Stimulated activated CD4-positive, alpha-beta T cell treated with anti-CD3 and anti-CD28 coated beads, Interleukin-4, amount 100 ng/mL, for 24 hours (primary cell): ENCODE measurements around the gene UIMC1.
"Not testable (repeated sequence)": the region's sequence is repeated elsewhere in the genome, so short reads cannot be mapped to it uniquely, and the experiment has no call there.

ENCODE experiments used
- DNase-seq: peaks from one replicate; pipeline ENCODE4 v3.0.0-alpha.2; 2020

UIMC1 gene

GRCh38 chr5:177005619-177006264, 837 bp downstream of the UIMC1 start:
- DNase-seq: peak; percentile 75

- no peak for DNase-seq
Measured at GRCh38 chr5:177004961-177005360, 1.6 kb downstream of the UIMC1 start.

GRCh38 chr5:177003649-177004048, 2.9 kb downstream of the UIMC1 start:
- DNase-seq: no peak

- DNase-seq: not testable (repeated sequence)
Measured at GRCh38 chr5:176999526-176999925, 7.1 kb downstream of the UIMC1 start.

- no peak for DNase-seq
Measured at GRCh38 chr5:176998828-176999227, 7.8 kb downstream of the UIMC1 start.

- no peak for DNase-seq
Measured at GRCh38 chr5:176996780-176997179, 9.8 kb downstream of the UIMC1 start.

GRCh38 chr5:176995896-176996767, 10.4 kb downstream of the UIMC1 start:
- no peak for DNase-seq

- DNase-seq: no peak
Measured at GRCh38 chr5:176995122-176995490, 11.5 kb downstream of the UIMC1 start.

GRCh38 chr5:176994460-176995121, 12.0 kb downstream of the UIMC1 start:
- no peak for DNase-seq

- DNase-seq: not testable (repeated sequence)
Measured at GRCh38 chr5:176993081-176993480, 13.5 kb downstream of the UIMC1 start.

- DNase-seq: no peak
Measured at GRCh38 chr5:176987583-176987982, 19.0 kb downstream of the UIMC1 start.

- no peak for DNase-seq
Measured at GRCh38 chr5:176986280-176986679, 20.3 kb downstream of the UIMC1 start.

GRCh38 chr5:176985516-176985915, 21.1 kb downstream of the UIMC1 start:
- DNase-seq: peak; percentile 9

GRCh38 chr5:176984176-176984575, 22.4 kb downstream of the UIMC1 start:
- DNase-seq: not testable (repeated sequence)

GRCh38 chr5:176983593-176983992, 23.0 kb downstream of the UIMC1 start:
- not testable (repeated sequence) for DNase-seq

- not testable (repeated sequence) for DNase-seq
Measured at GRCh38 chr5:176983112-176983511, 23.5 kb downstream of the UIMC1 start.

- DNase-seq: no peak
Measured at GRCh38 chr5:176980818-176981217, 25.8 kb downstream of the UIMC1 start.

- DNase-seq: no peak
Measured at GRCh38 chr5:176979669-176980068, 26.9 kb downstream of the UIMC1 start.

- no peak for DNase-seq
Measured at GRCh38 chr5:176965633-176966032, 40.9 kb downstream of the UIMC1 start.

GRCh38 chr5:176959051-176959450, 47.5 kb downstream of the UIMC1 start:
- DNase-seq: no peak

- DNase-seq: no peak
Measured at GRCh38 chr5:176956756-176957155, 49.8 kb downstream of the UIMC1 start.

GRCh38 chr5:176955895-176956294, 50.7 kb downstream of the UIMC1 start:
- DNase-seq: no peak

- no peak for DNase-seq
Measured at GRCh38 chr5:176954050-176954449, 52.5 kb downstream of the UIMC1 start.
